SHP77 (cell line): ENCODE measurements around the gene TOGARAM2.

Experiments used
- DNase-seq, 2 experiments: peaks; one replicate each; lab custom pipeline; 2025; lab: John Stamatoyannopoulos, UW

Gene TOGARAM2

GRCh38 chr2:29055601-29056000 lies 74.5 kb downstream of the TOGARAM2 start:
- no peak for DNase-seq

GRCh38 chr2:29056452-29056851 lies 75.4 kb downstream of the TOGARAM2 start:
- no peak for DNase-seq

GRCh38 chr2:29057006-29057405 lies 75.9 kb downstream of the TOGARAM2 start:
- DNase-seq, result no peak

- no peak for DNase-seq
Observed at GRCh38 chr2:29059624-29060023, 78.5 kb downstream of the TOGARAM2 start.

- DNase-seq, result no peak
Observed at GRCh38 chr2:29060441-29060840, 79.3 kb downstream of the TOGARAM2 start.

GRCh38 chr2:29061176-29061575 lies 80.1 kb downstream of the TOGARAM2 start:
- DNase-seq, result no peak

- DNase-seq, result no peak
Observed at GRCh38 chr2:29061616-29062015, 80.5 kb downstream of the TOGARAM2 start.

- no peak for DNase-seq
Observed at GRCh38 chr2:29062371-29062770, 81.3 kb downstream of the TOGARAM2 start.

GRCh38 chr2:29063056-29063455 lies 82.0 kb downstream of the TOGARAM2 start:
- DNase-seq, result no peak

GRCh38 chr2:29063646-29064345 lies 82.7 kb downstream of the TOGARAM2 start:
- no peak for DNase-seq

GRCh38 chr2:29064346-29064715 lies 83.2 kb downstream of the TOGARAM2 start:
- DNase-seq, result no peak

GRCh38 chr2:29064746-29065067 lies 83.6 kb downstream of the TOGARAM2 start:
- DNase-seq, result no peak

- DNase-seq, result no peak
Observed at GRCh38 chr2:29065068-29065811, 84.1 kb downstream of the TOGARAM2 start.

- DNase-seq, result no peak
Observed at GRCh38 chr2:29066271-29066860, 85.3 kb downstream of the TOGARAM2 start.

GRCh38 chr2:29066997-29067605 lies 86.0 kb downstream of the TOGARAM2 start:
- DNase-seq, result no peak

GRCh38 chr2:29068513-29068912 lies 87.4 kb downstream of the TOGARAM2 start:
- peak; percentile 44 to 52 for DNase-seq

GRCh38 chr2:29070526-29070925 lies 89.4 kb downstream of the TOGARAM2 start:
- DNase-seq, result no peak

GRCh38 chr2:29071032-29071975 lies 90.2 kb downstream of the TOGARAM2 start:
- no peak for DNase-seq

GRCh38 chr2:29072251-29072650 lies 91.2 kb downstream of the TOGARAM2 start:
- DNase-seq, result no peak

- no peak for DNase-seq
Observed at GRCh38 chr2:29072971-29073725, 92.0 kb downstream of the TOGARAM2 start.

GRCh38 chr2:29073933-29074332 lies 92.8 kb downstream of the TOGARAM2 start:
- no peak for DNase-seq
